Bone marrow (tissue), 2 donors: ENCODE measurements around the gene ZNF3.

ENCODE experiments used
- DNase-seq, 2 donors: peaks; one replicate each; lab custom pipeline; 2025; lab: John Stamatoyannopoulos, UW

ZNF3 gene

GRCh38 chr7:100088621-100089457 lies 7.3 kb upstream of the ZNF3 start, which contains the start of gene COPS6:
COPS6 (plus strand) TSS chr7:100088969; CDS start chr7:100088991, 22 bp downstream.
- DNase-seq = peak; percentile 7 to 74

GRCh38 chr7:100088095-100088620 lies 6.6 kb upstream of the ZNF3 start:
- no peak for DNase-seq

GRCh38 chr7:100087055-100087750 lies 5.7 kb upstream of the ZNF3 start:
- DNase-seq = no peak

GRCh38 chr7:100085515-100085914 lies 4.0 kb upstream of the ZNF3 start:
- DNase-seq = no peak

GRCh38 chr7:100082978-100083377 lies 1.5 kb upstream of the ZNF3 start:
- DNase-seq = no peak

GRCh38 chr7:100080907-100081534 lies 502 bp downstream of the ZNF3 start:
- DNase-seq = no peak

GRCh38 chr7:100079024-100079560 lies 2.4 kb downstream of the ZNF3 start:
- no peak for DNase-seq

GRCh38 chr7:100077205-100077604 lies 4.3 kb downstream of the ZNF3 start:
- no peak for DNase-seq

GRCh38 chr7:100075418-100075817 lies 6.1 kb downstream of the ZNF3 start:
- DNase-seq = no peak

GRCh38 chr7:100074841-100075240 lies 6.7 kb downstream of the ZNF3 start:
- DNase-seq = no peak

- no peak for DNase-seq
Measured at GRCh38 chr7:100072462-100072861, 9.1 kb downstream of the ZNF3 start.

GRCh38 chr7:100071018-100071723 lies 10.4 kb downstream of the ZNF3 start:
- DNase-seq = no peak

- DNase-seq = no peak
Measured at GRCh38 chr7:100069991-100070390, 11.5 kb downstream of the ZNF3 start.

GRCh38 chr7:100066953-100067352 lies 14.6 kb downstream of the ZNF3 start:
- DNase-seq = no peak

GRCh38 chr7:100065452-100066186 lies 15.9 kb downstream of the ZNF3 start:
- DNase-seq = no peak

- DNase-seq = no peak
Measured at GRCh38 chr7:100064162-100064561, 17.4 kb downstream of the ZNF3 start.

- DNase-seq = no peak
Measured at GRCh38 chr7:100063376-100063775, 18.1 kb downstream of the ZNF3 start.

GRCh38 chr7:100061518-100062193 lies 19.9 kb downstream of the ZNF3 start:
- DNase-seq = no peak

GRCh38 chr7:100059251-100059739 lies 22.2 kb downstream of the ZNF3 start:
- no peak for DNase-seq

- no peak for DNase-seq
Measured at GRCh38 chr7:100057006-100057405, 24.5 kb downstream of the ZNF3 start.
